K562 treated with DMSO at 1 percent for 48 hours (cell line): ENCODE results near the gene ASPDH. TPM values are rescaled to one million over a fixed set of nuclear protein-coding genes. Genes with fewer than 3 reads are reported as not detected.

ENCODE experiments used
- total RNA-seq: library from RNA; unstranded; fragments of 300-600 nt; gene quantifications from 2 replicates; pipeline ENCODE4 v1.2.3, GENCODE V29; 2022; ENCODE audit warnings: low replicate concordance; ENCODE audit errors: extremely low read depth

Gene ASPDH
- total RNA-seq: not detected in 2 replicates

DNA sequence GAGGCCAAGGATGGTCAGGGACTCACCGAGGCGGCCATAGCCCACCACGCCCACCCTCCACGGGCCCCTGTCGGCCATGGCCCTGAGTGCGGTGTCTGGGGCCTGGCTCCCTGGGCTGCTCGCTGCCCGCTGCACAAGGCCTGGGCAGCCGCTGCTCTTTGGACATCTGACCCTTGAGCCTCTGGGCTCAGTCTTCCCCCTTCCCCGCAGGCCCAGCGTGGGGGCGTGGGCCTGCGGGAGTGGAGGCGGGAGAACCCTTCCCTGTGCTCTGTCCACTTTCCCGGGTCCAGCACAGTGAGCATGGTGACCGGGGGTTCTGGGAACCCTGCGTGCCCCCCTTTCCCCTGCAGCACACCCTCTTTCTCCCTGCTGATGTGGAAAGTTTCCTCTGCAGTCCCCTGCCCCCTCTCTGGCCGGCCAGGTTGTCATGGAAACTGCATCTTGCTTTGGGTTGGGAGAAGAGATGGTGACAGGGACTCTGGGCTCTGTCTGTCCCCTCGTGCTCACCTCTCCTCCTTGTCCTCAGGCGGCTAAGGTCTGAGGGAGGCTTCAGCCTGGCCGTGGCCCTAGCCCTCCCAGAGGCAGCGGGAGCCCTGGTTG, at the start of gene ASPDH:
TSS of gene ASPDH (minus strand) at position 168 of the 600 bp plus-strand sequence. CDS start at position 78, 90 bp downstream.

DNA sequence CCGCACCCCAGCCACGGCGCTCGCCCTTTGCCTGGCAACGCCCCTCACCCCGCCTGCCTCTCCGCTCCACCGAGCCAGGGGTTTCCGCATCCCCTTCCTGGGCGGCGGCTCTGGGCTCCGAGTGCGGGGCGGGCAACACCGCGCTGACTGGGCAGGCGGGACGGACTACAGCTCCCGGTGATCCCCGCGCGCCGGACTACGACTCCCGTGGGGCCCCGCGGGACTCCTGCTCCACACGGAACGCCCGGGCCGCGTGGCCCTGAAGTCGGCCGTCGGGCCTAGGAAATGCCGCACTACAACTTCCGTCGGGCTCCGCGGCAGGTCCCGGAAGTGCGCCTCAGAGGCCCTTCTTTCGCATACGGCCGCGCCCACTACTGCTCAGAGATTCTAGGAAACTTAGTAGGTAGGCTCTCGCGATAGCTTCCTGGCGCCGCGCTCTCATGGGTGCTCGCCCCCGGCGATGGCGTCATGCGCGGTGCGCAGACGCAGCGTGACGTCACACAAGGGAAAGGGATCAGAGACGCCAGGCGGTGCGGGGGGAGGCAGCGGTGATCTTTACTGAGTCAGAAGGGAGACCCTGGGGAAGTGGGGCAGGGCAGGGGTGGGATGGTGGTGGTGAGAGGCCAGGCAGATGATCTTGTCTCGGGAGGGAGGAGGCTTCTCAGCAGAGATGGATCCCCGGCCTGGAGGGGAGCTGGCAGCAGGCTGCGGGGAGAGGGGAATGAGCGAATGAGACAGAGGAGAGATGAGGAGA, 2.5 kb downstream of the ASPDH start, which contains the start of gene JOSD2:
TSS of gene JOSD2 (minus strand) at position 123 of the 754 bp plus-strand sequence. CDS start 760 bp downstream, outside the sequence.

DNA sequence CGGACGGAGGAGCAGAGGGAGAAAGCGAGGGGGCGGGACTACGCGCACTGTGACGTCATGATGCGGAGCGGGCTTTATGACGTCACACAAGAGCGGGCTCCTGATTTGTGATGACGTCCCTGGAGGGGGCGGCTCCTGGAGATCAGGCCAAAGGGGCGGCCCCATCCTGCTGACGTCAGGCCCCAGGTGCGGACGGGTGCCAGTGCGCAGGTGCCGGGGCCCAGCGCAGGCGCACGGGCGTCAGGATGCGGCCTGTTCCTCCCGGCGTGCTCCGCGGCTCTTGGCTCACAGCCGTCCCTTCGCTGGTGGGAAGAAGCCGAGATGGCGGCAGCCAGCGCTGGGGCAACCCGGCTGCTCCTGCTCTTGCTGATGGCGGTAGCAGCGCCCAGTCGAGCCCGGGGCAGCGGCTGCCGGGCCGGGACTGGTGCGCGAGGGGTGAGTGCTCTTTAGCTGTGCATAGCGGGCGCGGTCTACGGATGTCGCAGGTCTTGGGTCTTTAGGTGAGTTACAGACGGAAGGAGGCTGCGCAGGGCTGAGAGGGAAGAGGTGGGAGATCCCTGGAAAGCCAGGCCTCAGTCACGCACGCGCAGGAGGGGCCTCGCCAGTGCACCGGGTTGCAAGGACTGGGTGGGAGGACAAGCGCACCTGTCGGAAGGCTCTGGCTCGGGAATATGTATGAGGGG, 37.3 kb downstream of the ASPDH start, which contains the start of the genes EMC10 and GARIN5A:
TSS of gene EMC10 (plus strand) at position 284 of the 683 bp plus-strand sequence. CDS start at position 322, 38 bp downstream.
TSS of gene GARIN5A (minus strand) at position 625 of the 683 bp plus-strand sequence. CDS start at position 165, 460 bp downstream.

Other genes with a start within 250 kb of the ASPDH start
- gene KCNC3, start 184.5 kb downstream of the ASPDH start, total RNA-seq: not detected in 2 replicates
- gene NAPSA, start 148.3 kb downstream of the ASPDH start, total RNA-seq: not detected in 2 replicates
- gene NR1H2, start 137.5 kb downstream of the ASPDH start, total RNA-seq: not detected in 2 replicates
- not detected in 2 replicates for gene POLD1, start 129.6 kb downstream of the ASPDH start, total RNA-seq
- not detected in 2 replicates for gene SPIB, start 95.0 kb downstream of the ASPDH start, total RNA-seq
- not detected in 2 replicates for gene MYBPC2, start 81.0 kb downstream of the ASPDH start, total RNA-seq
- gene EMC10, start 37.4 kb downstream of the ASPDH start, total RNA-seq: not detected in 2 replicates
- not detected in 2 replicates for gene GARIN5A, start 37.1 kb downstream of the ASPDH start, total RNA-seq
- not detected in 2 replicates for gene JOSD2, start 2.7 kb downstream of the ASPDH start, total RNA-seq
- gene LRRC4B, start 54.5 kb upstream of the ASPDH start, total RNA-seq: not detected in 2 replicates
- gene SYT3, start 126.0 kb upstream of the ASPDH start, total RNA-seq: not detected in 2 replicates
- not detected in 2 replicates for gene C19orf81, start 135.5 kb upstream of the ASPDH start, total RNA-seq
- not detected in 2 replicates for gene SHANK1, start 205.9 kb upstream of the ASPDH start, total RNA-seq
- not detected in 2 replicates for gene CLEC11A, start 209.5 kb upstream of the ASPDH start, total RNA-seq